Activated CD4-positive, alpha-beta T cell treated with anti-CD3 and anti-CD28 coated beads for 24 hours (primary cell): ENCODE data around the gene ATP11A.
A peak's percentile ranks its signal among the peaks of the same experiment; 100 is the strongest.

Experiments used
- DNase-seq, 2 donors: peaks; one replicate each; pipeline ENCODE4 v3.0.0-alpha.2; 2020; ENCODE audit warnings: low read depth in 2 of 2

The ATP11A gene

DNA sequence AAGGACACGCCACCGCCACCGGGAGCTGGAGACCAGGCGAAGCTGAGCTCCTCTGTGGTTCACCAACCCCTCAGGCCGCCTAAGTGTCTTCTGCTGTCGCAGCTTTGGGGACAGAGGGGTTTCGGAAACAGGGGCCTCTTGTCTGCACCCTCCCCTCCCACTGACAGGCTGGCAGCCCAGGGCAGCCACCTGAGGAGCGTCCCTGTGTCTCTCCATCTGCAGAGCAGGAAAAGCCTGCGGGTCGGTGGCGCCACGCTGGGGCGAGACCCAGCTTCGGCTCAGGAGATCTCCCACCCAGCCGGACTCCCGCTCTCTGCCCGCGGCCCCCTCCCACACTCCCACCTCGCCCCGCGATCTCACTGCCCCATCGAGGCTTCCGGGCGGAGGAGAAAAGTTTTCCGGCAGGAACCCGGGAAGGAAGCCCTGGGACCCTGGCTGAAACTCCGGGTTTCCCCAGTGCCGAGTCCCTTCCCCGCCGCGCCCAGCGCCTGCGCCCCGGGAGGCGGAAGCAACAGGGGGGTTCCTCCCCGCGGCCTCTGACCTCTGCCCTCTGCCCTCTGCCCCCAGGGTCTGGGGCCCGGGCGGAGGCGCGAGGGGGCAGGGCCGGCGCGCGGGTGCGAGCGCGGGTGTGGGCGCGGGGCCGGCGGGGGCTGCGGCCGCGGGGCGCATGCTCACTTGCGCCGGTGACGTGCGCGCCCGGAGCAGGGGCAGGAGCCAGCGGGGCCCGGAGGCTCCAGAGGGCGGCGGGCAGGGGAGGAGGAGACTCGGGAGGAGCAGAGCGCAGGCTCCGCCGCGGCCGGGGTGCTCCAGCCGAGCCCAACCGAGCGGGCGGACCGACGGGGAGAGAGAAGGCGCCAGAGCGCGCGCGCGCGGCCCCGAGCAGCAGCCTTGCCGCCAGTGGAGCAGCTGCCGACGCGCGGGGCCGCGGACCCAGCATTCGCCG, at the start of gene ATP11A:
ATP11A (plus strand) TSS at position 736 of the 943 bp plus-strand sequence. CDS start 379 bp downstream, outside the sequence.
- peak; percentile 65 to 68 for DNase-seq

DNA sequence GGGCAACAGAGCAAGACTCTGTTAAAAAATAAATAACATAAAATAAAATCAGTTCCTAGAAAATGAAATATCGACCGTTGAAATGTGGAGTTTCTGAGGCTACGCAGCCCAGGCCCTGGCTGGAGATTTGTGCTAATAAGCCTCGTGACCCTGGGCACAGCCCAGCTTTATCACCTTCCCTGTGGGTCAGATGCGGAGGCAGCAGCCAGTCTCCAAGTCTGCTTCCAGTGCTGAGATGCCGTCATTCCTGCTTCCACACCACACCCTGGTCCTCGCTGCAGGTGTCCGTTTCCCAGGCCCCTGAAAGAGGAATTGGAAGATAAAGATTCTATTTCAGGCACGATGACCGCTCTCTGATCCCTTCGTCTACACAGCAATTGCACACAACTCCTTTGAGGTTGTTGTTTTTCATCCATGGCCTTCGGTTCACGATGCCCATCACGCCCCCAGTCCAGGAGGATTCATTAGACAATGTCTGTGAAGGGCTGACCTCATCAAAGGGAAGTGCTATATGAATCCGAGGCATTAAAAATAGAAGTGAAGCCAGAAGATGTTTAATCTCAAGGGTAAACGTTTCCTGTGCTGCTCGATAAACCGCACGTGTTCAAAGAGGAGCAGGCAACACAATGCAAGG, 48.3 kb upstream of the ATP11A start:
- no peak for DNase-seq

DNA sequence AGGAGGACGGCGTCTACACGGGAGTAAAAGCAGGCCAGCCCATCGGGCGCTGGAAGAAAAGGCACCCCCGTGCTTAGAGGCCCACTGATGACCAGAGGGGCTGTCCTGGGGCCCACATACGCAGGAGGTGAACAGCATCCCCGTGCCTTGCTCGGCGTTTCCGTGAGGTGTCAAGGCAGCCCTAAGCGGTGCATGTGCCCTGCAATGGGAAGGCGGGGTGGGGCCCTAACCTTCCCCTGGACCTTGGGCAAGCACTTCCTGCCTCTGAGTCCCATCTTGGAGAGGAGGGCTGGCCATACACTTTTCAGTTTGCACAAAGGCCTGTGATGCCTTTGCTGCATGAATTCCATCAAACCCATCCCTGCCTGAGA, 47.8 kb upstream of the ATP11A start:
- DNase-seq: no peak

DNA sequence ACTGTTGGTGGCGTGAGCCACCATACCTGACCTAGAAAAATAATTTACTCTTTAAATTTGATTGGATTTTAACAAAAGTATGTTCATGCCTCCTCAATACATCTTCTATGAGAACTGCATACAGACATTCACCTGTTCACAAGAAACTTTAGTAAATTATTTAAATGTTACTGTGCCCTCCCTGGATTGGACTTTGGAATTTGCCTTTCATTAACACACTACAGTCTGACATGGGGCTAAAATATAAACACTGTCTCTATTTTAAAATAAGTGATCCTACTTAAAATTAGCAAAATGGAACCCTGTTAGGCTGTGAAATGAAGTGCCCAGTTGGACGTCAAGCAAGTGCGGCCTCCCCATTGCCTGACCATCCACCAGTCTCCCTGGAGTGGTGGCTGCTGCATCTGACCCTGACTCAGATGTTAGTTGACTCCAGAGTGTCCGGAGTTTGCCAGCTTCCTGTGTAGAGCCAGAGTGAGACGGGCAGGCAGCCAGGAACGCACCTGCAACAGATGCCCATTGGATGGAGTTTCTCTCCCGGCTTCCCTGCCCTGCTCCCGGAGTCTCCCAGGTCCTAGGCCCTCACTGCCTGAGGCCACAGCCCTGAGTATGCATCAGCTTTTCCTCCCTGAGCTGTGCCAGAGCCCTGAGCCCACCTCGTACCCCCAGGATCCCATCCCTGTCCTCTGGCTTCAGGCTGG, 45.9 kb upstream of the ATP11A start:
- no peak for DNase-seq

DNA sequence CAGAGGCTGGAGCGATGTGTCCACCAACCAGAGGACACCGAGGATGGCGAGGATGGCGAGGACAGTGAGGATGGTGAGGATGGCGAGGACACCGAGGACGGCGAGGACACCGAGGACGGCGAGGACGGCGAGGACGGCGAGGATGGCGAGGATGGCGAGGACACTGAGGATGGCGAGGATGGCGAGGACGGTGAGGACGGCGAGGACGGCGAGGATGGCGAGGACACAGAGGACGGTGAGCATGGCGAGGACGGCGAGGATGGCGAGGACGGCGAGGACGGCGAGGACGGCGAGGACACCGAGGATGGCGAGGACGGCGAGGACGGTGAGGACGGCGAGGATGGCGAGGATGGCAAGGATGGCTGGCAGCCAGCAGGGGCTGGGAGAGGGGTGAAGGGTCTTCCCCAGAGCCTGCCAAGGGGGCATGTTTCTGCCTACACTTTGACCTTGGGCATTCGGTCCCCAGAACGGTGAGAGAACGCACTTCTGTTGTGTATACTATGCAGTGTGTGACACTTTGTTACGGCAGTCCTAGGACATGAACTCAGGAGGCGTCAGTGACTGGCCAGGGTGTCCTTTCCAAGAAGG, 44.4 kb upstream of the ATP11A start:
- DNase-seq: no peak

DNA sequence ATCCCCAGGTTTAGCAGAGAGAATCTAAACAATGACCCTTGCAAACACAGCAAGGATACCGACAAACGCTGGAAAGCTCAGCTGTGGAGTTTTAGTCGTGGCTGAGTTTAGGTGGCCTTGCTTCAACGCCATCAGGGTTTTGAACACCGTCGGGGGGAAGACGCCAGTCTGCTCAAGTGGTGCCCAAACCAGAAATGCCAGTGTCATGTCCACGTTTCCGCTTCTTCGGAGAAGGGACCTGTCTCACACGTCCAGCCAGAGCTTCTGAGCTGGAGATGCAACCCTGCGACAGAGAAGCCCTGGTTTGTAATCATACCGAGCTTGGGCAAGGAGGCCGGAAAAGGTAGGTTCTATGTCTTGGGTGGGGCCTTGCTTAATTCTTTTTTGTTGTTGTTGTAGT, 42.6 kb upstream of the ATP11A start:
- no peak for DNase-seq

DNA sequence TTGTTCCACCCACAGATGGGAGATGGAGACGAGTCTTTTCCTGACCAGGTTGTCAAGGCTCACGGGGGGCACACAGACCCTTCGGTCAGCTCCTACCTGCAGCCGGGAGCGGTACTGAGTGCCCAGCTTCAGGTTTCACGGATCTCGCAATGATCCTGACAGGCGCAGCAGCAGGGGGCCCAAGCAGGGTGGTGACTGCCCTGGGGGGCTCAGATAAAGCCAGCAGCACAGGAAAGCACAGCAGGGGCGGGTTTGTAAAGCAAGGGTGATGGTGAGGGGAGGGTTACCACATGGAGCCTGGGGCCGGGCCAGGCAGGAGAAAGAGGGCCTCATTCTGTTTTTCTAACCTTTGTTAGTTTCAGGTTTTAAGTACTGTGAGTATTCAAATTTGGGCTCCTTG, 41.7 kb upstream of the ATP11A start:
- no peak for DNase-seq

DNA sequence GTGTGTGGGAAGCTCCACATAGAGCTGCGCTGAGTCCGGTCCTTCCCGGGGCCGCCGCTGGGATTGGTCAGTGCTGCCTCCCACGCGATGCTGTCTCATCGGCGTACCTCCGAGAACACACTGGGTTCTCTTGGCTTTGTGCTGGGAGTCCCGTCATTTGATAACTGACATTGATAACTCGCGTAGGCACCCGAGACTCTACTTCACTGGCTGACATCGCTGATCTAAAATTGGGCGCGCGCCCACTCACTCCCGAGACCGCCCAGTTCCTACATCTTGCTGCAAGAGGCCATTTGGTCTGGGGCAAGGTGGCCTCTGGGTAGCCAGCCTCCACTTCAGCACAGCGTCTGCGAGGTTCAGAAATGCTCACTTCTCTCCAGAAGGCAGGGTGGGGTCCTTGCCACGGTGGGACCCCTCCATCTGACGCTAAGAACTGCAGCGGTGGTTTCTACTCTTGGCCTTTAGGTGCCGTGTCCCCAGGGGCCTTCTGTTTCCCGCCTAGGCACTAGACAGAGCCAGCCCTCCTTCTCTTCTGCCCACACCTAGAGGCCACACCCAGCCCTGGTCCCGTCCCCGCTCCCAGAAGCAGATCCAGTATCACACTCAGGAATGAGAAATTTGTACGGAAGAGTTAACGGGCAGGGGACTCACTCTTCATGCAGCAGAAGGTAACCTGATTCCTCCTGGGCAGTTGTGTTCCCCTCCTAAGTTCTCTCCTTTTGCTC, 40.7 kb upstream of the ATP11A start:
- DNase-seq: no peak

DNA sequence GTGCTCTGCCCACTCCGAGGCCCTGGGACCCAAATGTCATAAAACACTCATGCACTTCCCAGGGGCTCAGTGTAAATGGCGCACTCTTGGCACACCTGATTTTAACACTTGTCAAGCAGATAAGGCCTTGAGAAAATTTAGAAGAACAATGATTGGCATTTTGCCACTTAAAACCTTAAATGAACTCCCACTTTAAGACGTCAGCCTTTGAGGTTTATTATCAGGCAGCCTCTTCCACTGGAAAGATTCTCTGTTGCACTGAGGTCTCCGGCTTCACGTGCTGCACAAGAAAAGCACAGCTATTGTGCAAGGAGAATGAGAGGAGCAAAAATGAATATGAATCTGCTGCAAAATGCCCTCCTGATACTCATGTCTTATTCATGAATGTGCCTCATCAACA, 38.5 kb upstream of the ATP11A start:
- DNase-seq: no peak

DNA sequence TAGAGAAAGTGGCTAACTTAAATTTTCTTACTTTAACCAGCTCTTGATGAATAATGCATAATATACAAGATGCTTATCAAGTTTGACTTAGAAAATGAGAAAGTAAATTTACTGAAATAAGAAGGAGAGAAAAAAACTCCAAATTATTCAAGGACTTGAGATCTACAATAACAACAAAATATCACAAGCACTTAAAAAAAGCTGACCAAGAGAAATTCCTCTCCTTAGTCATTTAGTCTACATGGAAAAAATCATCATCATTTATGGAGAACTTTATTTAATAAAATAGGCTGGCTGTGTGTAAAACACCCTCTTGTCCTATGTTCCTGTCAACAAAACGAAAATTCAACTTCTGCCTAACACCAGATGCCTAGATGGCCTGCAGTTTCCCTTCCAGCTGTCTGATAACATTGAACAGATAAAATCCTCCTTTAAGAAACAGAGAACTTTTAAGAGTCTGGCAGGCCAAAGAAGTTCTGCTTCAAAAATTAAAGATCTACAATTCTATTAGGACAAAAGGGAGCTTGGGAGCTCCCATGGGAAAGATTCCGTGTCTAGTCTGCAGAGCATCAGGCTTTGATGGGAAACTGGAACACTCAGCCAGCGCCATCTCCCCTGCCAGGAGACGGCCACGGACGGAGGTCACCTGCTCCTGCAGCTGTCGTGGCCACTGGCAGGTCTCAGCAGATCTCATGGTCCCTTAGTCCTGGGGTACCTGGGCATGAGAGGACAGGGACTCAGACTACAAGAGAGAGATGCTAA, 37.9 kb upstream of the ATP11A start:
- no peak for DNase-seq

DNA sequence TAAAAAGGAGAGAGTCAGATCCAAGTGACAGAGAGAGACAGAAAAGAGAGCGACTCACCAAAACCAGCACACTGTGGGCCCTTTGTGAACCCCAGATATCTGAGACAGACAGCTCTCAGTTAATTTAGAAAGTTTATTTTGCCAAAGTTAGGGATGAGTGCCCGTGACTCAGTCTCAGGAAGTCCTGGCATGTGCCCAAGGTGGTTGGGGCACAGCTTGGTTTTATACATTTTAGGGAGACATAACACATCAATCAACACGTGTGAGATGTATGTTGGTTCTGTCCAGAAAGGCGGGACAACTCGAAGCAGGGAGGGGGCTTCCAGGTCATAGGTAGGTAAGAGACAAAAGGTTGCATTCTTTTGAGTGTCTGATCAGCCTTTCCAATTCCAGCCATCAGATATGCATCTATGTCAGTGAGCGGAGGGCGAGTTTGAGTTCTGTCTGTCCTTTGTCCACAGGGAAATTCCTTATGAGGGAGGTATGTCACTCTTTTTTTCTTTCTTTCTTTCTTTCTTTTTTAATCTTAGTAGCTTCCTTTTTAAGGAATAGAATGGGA, 37.2 kb upstream of the ATP11A start:
- DNase-seq: no peak

DNA sequence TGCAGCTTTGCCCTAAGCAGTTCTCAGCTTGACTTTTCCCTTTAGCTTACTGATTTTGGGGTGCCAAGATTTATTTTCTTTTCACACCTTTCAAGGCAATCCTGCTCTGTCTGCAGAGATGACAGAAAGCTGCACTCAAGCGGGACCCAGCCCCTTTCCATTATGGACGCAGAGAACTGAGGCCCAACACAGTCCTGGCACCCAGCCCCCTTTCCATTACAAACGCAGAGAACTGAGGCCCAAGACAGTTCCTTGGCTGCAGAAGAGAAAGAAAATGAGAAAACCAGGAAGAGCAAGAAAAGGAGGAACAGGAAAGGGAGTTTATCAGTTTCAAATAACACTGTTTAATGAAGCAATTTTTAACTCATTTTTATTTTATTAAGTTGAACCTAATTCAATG, 36.8 kb upstream of the ATP11A start:
- no peak for DNase-seq

DNA sequence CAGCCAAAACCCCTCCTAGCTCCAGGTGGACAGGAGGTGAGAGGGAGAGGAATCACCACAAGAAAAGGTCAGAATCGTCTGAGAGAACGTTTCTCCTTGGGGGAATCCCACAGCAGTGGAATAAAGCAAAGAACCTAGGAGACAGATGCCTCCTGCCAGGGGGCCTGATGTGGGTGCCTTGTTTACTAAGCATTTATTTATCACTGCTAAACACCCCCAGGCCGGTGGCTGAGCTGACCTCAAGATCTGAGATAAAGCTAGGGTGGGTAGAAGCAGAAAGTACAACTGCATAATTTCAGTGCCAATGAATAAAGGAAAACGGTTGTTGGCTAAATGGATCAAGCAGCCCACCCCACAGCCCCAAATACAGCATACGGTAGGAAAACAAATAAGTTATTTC, 33.9 kb upstream of the ATP11A start:
- no peak for DNase-seq

DNA sequence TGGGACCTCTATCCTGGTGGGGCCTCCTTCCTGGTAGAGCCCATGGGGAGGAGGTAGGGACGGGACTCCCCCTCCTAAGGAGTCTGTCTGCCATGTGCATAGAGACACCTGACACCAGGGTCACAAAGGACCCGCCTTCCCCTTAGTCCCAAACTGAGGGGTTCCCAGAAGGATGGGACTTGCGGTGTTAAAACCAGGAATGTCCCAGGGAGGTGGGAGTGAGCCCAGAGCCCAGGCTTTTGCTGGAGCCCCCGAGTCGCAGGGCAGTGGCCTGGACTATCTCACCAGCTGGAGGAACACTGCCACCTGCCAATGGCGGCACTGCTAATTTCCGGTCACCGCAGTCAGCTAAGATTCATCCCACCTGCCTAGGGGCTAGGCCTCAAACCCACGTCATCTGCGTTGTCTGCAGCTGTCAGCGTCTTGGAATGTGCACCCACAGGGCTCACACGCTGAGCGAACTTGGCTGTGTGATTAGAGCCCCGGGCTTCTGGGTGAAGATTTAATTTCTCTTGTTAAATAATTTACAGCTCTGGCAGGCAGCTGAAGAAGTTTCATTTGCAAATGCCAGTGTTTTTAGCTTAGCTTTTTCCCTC, 31.9 kb upstream of the ATP11A start:
- DNase-seq: no peak

DNA sequence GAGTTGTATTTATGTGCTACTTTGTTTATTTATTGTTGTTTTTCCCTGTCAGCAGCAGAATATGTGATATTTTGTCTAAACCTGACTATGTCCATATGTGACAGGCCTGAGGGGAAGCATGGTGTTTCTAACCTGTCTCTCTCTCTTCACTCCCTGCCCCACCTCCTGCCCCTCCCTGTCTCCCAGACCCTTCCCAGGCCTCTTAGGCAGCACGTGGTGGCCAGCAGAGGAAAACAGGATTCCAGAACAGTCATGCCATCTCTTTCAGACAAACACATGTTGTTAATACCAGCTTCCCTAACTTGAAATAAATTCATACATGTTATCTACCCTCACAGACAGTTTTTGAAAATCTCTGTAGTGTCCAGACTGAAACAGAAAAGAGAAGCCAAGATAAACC, 31.0 kb upstream of the ATP11A start:
- DNase-seq: no peak

DNA sequence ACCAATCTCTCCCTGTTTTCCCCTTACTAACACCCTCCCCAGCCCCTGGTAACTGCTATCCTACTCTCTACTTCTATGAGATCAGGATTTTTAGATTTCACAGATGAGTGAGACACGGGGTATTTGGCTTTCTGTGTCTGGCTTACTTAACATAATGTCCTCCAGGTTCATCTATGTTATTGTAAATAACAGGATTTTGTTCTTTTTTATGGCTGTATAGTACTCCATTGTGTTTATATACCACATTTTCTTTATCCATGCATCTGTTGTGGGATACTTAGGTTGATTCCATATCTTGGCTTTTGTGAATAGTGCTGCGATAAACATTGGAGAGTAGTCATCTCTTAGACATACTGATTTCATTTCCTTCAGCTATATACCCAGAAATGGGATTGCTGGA, 28.5 kb upstream of the ATP11A start:
- no peak for DNase-seq

DNA sequence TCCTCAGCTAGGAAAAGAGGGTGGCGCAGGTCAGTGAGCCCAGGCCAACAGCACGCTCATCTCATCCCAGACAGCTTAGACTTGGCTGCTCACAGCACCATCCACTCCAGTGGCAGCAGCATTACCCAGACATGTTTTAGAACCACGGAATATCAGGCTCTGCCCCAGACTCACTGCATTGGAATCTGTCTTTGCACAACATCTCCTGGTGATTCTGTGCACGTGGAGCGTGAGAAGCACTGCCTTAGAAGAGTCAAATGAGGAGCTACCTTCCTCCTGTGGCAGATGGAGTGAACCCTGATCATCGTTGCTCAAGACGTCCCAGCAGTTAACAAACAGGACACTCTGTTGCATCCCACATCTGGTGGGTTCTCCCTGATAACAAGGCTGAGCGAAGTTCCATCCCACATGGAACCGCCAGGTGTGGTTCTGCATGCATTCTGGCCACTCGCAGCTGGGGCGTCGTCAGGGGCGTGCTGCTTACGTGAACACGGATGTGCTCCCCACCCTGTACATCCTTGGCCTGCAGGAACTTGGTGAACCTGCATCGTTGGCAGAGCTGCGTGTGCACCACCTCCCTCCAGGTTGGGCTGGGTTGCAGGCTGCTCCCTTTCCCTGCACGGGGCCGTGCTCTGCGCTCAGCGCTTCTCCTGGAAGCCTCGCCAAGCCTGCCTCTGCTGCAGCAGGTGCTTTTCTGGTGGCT, 25.2 kb upstream of the ATP11A start:
- no peak for DNase-seq

DNA sequence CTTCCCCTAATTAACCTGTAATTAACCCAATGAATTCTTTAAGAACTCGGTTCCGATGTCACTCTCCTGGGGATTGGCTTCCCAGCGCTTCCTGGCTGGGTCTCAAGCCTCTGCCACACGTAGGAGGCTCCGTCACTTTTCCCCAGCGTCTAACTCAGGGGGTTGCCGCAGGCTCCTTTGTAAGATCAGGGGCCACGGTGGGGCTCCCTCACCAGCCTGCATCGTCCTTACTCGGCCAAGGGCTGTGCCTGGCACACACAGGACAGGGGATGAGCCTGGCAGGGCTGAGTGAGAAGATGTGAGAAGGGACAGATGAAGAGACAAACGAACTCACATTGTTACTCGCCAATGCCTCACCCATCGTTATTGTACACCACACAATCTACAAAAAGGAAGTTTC, 20.9 kb upstream of the ATP11A start:
- DNase-seq: no peak

DNA sequence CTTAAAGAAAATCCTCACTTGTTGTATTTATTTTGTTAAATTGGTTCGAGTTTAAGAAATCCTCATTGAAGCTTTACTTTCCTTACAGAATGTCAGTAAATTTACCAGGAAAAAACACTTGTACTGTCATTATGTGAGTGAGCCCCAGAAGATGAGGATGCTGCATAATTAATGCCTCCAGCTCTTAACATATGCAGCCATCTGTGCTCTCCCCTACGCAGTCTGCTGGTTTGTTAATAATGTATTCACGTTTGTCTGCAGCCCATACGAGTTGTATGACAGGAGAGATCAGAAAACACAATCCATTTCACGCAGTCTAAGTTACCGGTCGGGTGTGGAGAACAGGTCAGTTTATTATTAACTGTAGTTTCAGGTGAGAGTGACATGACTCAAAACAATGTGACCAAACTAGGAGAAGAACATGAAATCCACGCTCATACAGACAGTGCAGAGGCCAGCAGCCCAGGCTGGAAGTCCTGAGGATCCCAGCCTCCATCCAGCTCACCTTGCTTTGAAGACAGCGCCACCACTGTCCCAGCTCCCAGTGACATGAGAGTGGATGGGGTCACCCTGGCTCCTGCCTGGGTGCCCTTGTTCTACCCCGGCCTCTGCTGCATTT, 19.8 kb upstream of the ATP11A start:
- DNase-seq: no peak
